ENCODE results near the gene HPN. TPM values are rescaled to one million over a fixed set of nuclear protein-coding genes. Genes with fewer than 3 reads are reported as not detected.

The HPN gene
- total and polyA plus RNA-seq, 2 experiments from 2014 or later, result 14.0 to 17.4 TPM

DNA sequence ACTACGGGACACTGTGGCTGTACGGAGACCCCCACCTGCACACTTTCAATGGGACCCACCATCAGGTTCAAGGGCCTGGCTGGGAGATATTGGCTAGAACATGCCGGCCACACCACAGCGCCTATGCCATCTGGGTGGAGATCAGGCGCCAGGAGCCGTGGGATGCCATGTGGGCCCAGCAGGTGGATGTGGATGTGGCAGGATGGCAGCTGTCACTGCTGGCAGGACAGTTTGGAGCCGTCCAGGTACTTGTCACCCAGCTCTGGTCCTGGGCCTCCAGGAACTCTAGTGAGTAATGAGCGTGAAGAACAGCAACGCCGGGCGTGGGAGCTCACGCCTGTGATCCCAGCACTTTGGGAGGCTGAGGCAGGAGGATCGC lies 58.4 kb downstream of the HPN start (continued):
- TF ChIP-seq, protein P1, sequence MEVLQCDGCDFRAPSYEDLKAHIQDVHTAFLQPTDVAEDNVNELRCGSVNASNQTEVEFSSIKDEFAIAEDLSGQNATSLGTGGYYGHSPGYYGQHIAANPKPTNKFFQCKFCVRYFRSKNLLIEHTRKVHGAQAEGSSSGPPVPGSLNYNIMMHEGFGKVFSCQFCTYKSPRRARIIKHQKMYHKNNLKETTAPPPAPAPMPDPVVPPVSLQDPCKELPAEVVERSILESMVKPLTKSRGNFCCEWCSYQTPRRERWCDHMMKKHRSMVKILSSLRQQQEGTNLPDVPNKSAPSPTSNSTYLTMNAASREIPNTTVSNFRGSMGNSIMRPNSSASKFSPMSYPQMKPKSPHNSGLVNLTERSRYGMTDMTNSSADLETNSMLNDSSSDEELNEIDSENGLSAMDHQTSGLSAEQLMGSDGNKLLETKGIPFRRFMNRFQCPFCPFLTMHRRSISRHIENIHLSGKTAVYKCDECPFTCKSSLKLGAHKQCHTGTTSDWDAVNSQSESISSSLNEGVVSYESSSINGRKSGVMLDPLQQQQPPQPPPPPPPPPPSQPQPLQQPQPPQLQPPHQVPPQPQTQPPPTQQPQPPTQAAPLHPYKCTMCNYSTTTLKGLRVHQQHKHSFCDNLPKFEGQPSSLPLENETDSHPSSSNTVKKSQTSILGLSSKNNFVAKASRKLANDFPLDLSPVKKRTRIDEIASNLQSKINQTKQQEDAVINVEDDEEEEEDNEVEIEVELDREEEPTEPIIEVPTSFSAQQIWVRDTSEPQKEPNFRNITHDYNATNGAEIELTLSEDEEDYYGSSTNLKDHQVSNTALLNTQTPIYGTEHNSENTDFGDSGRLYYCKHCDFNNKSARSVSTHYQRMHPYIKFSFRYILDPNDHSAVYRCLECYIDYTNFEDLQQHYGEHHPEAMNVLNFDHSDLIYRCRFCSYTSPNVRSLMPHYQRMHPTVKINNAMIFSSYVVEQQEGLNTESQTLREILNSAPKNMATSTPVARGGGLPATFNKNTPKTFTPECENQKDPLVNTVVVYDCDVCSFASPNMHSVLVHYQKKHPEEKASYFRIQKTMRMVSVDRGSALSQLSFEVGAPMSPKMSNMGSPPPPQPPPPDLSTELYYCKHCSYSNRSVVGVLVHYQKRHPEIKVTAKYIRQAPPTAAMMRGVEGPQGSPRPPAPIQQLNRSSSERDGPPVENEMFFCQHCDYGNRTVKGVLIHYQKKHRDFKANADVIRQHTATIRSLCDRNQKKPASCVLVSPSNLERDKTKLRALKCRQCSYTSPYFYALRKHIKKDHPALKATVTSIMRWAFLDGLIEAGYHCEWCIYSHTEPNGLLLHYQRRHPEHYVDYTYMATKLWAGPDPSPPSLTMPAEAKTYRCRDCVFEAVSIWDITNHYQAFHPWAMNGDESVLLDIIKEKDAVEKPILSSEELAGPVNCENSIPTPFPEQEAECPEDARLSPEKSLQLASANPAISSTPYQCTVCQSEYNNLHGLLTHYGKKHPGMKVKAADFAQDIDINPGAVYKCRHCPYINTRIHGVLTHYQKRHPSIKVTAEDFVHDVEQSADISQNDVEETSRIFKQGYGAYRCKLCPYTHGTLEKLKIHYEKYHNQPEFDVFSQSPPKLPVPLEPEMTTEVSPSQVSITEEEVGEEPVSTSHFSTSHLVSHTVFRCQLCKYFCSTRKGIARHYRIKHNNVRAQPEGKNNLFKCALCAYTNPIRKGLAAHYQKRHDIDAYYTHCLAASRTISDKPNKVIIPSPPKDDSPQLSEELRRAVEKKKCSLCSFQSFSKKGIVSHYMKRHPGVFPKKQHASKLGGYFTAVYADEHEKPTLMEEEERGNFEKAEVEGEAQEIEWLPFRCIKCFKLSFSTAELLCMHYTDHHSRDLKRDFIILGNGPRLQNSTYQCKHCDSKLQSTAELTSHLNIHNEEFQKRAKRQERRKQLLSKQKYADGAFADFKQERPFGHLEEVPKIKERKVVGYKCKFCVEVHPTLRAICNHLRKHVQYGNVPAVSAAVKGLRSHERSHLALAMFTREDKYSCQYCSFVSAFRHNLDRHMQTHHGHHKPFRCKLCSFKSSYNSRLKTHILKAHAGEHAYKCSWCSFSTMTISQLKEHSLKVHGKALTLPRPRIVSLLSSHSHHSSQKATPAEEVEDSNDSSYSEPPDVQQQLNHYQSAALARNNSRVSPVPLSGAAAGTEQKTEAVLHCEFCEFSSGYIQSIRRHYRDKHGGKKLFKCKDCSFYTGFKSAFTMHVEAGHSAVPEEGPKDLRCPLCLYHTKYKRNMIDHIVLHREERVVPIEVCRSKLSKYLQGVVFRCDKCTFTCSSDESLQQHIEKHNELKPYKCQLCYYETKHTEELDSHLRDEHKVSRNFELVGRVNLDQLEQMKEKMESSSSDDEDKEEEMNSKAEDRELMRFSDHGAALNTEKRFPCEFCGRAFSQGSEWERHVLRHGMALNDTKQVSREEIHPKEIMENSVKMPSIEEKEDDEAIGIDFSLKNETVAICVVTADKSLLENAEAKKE (CRISPR knock-in tag; IDR thresholded peaks at IDR 0.05), result no peak
- TF ChIP-seq JUNB (IDR thresholded peaks at IDR 0.05; ENCODE audit: unreplicated experiment), result no peak
- TF ChIP-seq, protein P2, sequence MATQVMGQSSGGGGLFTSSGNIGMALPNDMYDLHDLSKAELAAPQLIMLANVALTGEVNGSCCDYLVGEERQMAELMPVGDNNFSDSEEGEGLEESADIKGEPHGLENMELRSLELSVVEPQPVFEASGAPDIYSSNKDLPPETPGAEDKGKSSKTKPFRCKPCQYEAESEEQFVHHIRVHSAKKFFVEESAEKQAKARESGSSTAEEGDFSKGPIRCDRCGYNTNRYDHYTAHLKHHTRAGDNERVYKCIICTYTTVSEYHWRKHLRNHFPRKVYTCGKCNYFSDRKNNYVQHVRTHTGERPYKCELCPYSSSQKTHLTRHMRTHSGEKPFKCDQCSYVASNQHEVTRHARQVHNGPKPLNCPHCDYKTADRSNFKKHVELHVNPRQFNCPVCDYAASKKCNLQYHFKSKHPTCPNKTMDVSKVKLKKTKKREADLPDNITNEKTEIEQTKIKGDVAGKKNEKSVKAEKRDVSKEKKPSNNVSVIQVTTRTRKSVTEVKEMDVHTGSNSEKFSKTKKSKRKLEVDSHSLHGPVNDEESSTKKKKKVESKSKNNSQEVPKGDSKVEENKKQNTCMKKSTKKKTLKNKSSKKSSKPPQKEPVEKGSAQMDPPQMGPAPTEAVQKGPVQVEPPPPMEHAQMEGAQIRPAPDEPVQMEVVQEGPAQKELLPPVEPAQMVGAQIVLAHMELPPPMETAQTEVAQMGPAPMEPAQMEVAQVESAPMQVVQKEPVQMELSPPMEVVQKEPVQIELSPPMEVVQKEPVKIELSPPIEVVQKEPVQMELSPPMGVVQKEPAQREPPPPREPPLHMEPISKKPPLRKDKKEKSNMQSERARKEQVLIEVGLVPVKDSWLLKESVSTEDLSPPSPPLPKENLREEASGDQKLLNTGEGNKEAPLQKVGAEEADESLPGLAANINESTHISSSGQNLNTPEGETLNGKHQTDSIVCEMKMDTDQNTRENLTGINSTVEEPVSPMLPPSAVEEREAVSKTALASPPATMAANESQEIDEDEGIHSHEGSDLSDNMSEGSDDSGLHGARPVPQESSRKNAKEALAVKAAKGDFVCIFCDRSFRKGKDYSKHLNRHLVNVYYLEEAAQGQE (IDR thresholded peaks at IDR 0.05; ENCODE audit: unreplicated experiment), result no peak
- TF ChIP-seq NANOG (IDR thresholded peaks at IDR 0.05; ENCODE audit: borderline replicate concordance), result no peak
- TF ChIP-seq, protein P3, sequence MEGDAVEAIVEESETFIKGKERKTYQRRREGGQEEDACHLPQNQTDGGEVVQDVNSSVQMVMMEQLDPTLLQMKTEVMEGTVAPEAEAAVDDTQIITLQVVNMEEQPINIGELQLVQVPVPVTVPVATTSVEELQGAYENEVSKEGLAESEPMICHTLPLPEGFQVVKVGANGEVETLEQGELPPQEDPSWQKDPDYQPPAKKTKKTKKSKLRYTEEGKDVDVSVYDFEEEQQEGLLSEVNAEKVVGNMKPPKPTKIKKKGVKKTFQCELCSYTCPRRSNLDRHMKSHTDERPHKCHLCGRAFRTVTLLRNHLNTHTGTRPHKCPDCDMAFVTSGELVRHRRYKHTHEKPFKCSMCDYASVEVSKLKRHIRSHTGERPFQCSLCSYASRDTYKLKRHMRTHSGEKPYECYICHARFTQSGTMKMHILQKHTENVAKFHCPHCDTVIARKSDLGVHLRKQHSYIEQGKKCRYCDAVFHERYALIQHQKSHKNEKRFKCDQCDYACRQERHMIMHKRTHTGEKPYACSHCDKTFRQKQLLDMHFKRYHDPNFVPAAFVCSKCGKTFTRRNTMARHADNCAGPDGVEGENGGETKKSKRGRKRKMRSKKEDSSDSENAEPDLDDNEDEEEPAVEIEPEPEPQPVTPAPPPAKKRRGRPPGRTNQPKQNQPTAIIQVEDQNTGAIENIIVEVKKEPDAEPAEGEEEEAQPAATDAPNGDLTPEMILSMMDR (conservative IDR thresholded peaks at IDR 0.05; ENCODE audit: low read depth in 2 of 2), result no peak

Measured in GM23338 (cell line).